ENCODE data around the gene ELMOD3. TPM values are rescaled to one million over a fixed set of nuclear protein-coding genes. Genes with fewer than 3 reads are reported as not detected.
A peak's percentile ranks its signal among the peaks of the same experiment; 100 is the strongest.

ELMOD3 gene
- total and polyA plus RNA-seq, 2 experiments from 2014 or later, result 15.3 to 23.8 TPM

- Histone ChIP-seq H3K9me2 (ENCODE audit: insufficient read depth) (no peaks in the 10 kb centered on the region), H3K9ac (no peak overlapping the region), H3K36me3 (ENCODE audit: low read depth) (no peaks in the 10 kb centered on the region), H3K27ac (no peak overlapping the region), H3K9me3 (ENCODE audit: low read depth) (no peaks in the 10 kb centered on the region), H2AFZ (no peak overlapping the region), H3K4me1 (ENCODE audit: insufficient read depth) (peaks cover 12% of the 10 kb centered on the region), H3F3A (ENCODE audit: insufficient read depth) (peaks cover 14% of the 10 kb centered on the region; the same call in 1 of the 2 replicates), H3K4me2 (ENCODE audit: unreplicated experiment) (no peak overlapping the region), H3K27me3 (replicated peaks; ENCODE audit: insufficient read depth) (no peaks in the 10 kb centered on the region), H3K79me2 (ENCODE audit: insufficient read depth) (no peaks in the 10 kb centered on the region), H4K20me1 (ENCODE audit: insufficient read depth) (no peaks in the 10 kb centered on the region), H3K4me3 (no peak overlapping the region)
- TF ChIP-seq EZH2 (IDR thresholded peaks at IDR 0.05; ENCODE audit: insufficient read depth, poor library complexity, severe bottlenecking), result no peak
- no peak for TF ChIP-seq EZH2phosphoT487 (IDR thresholded peaks at IDR 0.05; ENCODE audit: insufficient read depth, low read depth)
- in situ Hi-C loops (cut with MboI), result no loop called here
- WGBS, 2 experiments (ENCODE audit: low coverage in 1 of 2, low lambda C conversion rate in 2 of 2, missing lambda C conversion rate in 2 of 2), result 81 to 86% methylated on average over 4 to 8 of the region's 8 CpGs
- DNase-seq, result no peak
These were observed 80.1 kb downstream of the ELMOD3 start for GRCh38 chr2:85434696-85435095.

GRCh38 chr2:85435220-85435958, 80.8 kb downstream of the ELMOD3 start:
- Histone ChIP-seq H3K4me1 (ENCODE audit: insufficient read depth) (peaks cover 12% of the 10 kb centered on the region), H3F3A (ENCODE audit: insufficient read depth) (peaks cover 14% of the 10 kb centered on the region; the same call in 1 of the 2 replicates), H3K79me2 (ENCODE audit: insufficient read depth) (no peaks in the 10 kb centered on the region), H3K4me3 (no peak overlapping the region), H3K9me2 (ENCODE audit: insufficient read depth) (no peaks in the 10 kb centered on the region), H3K27ac (no peak overlapping the region), H4K20me1 (ENCODE audit: insufficient read depth) (no peaks in the 10 kb centered on the region), H3K27me3 (replicated peaks; ENCODE audit: insufficient read depth) (no peaks in the 10 kb centered on the region), H3K9me3 (ENCODE audit: low read depth) (no peaks in the 10 kb centered on the region), H3K4me2 (ENCODE audit: unreplicated experiment) (no peak overlapping the region), H3K9ac (no peak overlapping the region), H2AFZ (no peak overlapping the region), H3K36me3 (ENCODE audit: low read depth) (no peaks in the 10 kb centered on the region)
- DNase-seq, result no peak
- in situ Hi-C loops (cut with MboI), result no loop called here
- TF ChIP-seq EZH2phosphoT487 (IDR thresholded peaks at IDR 0.05; ENCODE audit: insufficient read depth, low read depth) (no peak), EZH2 (IDR thresholded peaks at IDR 0.05; ENCODE audit: insufficient read depth, poor library complexity, severe bottlenecking) (no peak)
- WGBS, 2 experiments (ENCODE audit: low coverage in 1 of 2, low lambda C conversion rate in 2 of 2, missing lambda C conversion rate in 2 of 2), result 96 to 98% methylated on average over 21 of the region's 21 CpGs

DNA sequence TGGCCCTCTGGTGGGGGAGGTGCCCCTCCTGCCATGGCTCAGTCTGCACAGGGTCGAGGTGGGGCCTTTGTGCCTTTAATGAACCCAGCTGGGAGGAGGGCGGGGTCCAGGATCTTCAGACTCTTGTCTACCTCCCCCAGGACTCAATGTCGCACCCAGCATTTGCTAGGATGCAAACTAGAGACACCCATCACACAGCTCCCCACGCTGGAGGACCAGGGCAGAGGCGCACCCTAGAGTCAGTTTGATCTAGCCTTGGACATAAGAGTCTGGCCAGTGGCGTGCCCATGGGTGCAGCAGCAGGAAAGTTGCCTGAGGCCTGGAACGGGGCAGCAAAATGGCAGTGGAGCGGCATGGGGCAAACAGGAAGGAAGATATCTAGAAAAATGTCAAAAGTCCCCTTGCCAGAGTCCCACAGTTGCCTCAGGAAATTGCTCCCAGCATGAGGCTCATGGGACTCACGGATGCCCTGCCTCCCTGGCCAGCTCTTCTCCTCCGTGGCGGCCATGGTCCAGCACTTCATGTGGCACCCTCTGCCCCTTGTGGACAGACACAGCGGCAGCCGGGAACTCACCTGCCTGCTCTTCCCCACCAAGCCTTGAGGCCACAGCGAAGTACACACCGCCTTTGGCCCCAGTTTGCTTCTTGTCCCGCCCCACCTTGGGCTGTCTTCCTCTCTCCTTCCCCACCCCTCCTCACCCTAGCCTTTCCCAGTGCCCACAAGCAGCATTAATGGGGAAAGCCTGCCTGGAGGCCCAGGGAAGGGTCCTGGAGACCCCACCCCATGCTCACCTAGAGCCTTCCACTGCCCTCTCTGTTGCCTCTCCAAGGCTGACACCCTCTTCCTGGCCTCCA, 81.6 kb downstream of the ELMOD3 start:
- H3F3A ChIP-seq (ENCODE audit: insufficient read depth), result peaks cover 14% of the 10 kb centered on the region; the same call in 1 of the 2 replicates
- H3K79me2 ChIP-seq (ENCODE audit: insufficient read depth), result no peaks in the 10 kb centered on the region
- H3K4me3 ChIP-seq, result no peak overlapping the region
- H3K4me1 ChIP-seq (ENCODE audit: insufficient read depth), result peaks cover 12% of the 10 kb centered on the region
- no peaks in the 10 kb centered on the region for H3K9me3 ChIP-seq (ENCODE audit: low read depth)
- H4K20me1 ChIP-seq (ENCODE audit: insufficient read depth), result no peaks in the 10 kb centered on the region
- no peak overlapping the region for H3K4me2 ChIP-seq (ENCODE audit: unreplicated experiment)
- 96% methylated on average over 14 to 16 of the region's 16 CpGs for WGBS, 2 experiments (ENCODE audit: low coverage in 1 of 2, low lambda C conversion rate in 2 of 2, missing lambda C conversion rate in 2 of 2)
- no peak overlapping the region for H3K27ac ChIP-seq
- H3K27me3 ChIP-seq (replicated peaks; ENCODE audit: insufficient read depth), result no peaks in the 10 kb centered on the region
- no peak for TF ChIP-seq EZH2phosphoT487 (IDR thresholded peaks at IDR 0.05; ENCODE audit: insufficient read depth, low read depth)
- TF ChIP-seq EZH2 (IDR thresholded peaks at IDR 0.05; ENCODE audit: insufficient read depth, poor library complexity, severe bottlenecking), result no peak
- in situ Hi-C loops (cut with MboI), result no loop called here
- no peaks in the 10 kb centered on the region for H3K9me2 ChIP-seq (ENCODE audit: insufficient read depth)
- H2AFZ ChIP-seq, result no peak overlapping the region
- no peaks in the 10 kb centered on the region for H3K36me3 ChIP-seq (ENCODE audit: low read depth)
- DNase-seq, result no peak
- no peak overlapping the region for H3K9ac ChIP-seq

GRCh38 chr2:85436836-85437487, 82.4 kb downstream of the ELMOD3 start:
- H3K4me2 ChIP-seq (ENCODE audit: unreplicated experiment), result peak overlapping the region; percentile 79
- in situ Hi-C loops (cut with MboI), result no loop called here

More at GRCh38 chr2:85436836-85437487, 82.4 kb downstream of the ELMOD3 start:
- Histone ChIP-seq H3K9me3 (ENCODE audit: low read depth) (no peaks in the 10 kb centered on the region), H2AFZ (peak overlapping the region; percentile 81), H3K79me2 (ENCODE audit: insufficient read depth) (no peaks in the 10 kb centered on the region), H3K9me2 (ENCODE audit: insufficient read depth) (no peaks in the 10 kb centered on the region), H3K4me1 (ENCODE audit: insufficient read depth) (peaks cover 12% of the 10 kb centered on the region), H3K4me3 (peak overlapping the region; percentile 60), H3K9ac (peak overlapping the region; percentile 81), H3F3A (ENCODE audit: insufficient read depth) (peaks cover 14% of the 10 kb centered on the region; the same call in 1 of the 2 replicates), H3K27me3 (replicated peaks; ENCODE audit: insufficient read depth) (no peaks in the 10 kb centered on the region), H3K36me3 (ENCODE audit: low read depth) (no peaks in the 10 kb centered on the region), H4K20me1 (ENCODE audit: insufficient read depth) (no peaks in the 10 kb centered on the region), H3K27ac (peak overlapping the region; percentile 60)
- no peak for DNase-seq
- WGBS, 2 experiments (ENCODE audit: low coverage in 1 of 2, low lambda C conversion rate in 2 of 2, missing lambda C conversion rate in 2 of 2), result 39 to 53% methylated on average over 9 to 10 of the region's 10 CpGs
- TF ChIP-seq EZH2 (IDR thresholded peaks at IDR 0.05; ENCODE audit: insufficient read depth, poor library complexity, severe bottlenecking), result no peak
- TF ChIP-seq EZH2phosphoT487 (IDR thresholded peaks at IDR 0.05; ENCODE audit: insufficient read depth, low read depth), result no peak

All from GM23248 (cell line).